Breast epithelium (tissue), 4 donors: ENCODE measurements around the gene TSPEAR. TPM values are rescaled to one million over a fixed set of nuclear protein-coding genes. Genes with fewer than 3 reads are reported as not detected.
A peak's percentile ranks its signal among the peaks of the same experiment; 100 is the strongest.

ENCODE experiments used
- DNase-seq, 2 donors: peaks; one replicate each; pipeline ENCODE4 v3.0.0-alpha.2; 2019; ENCODE audit warnings: low spot score in 2 of 2
- H3K27ac ChIP-seq, 2 donors: fragments of 200-600 bp; sonication (generic) in 1 of 2; one replicate each; pipeline ENCODE4 v1.5.1; 2016 to 2019; ENCODE audit warnings: mild to moderate bottlenecking in 1 of 2
- H3K27me3 ChIP-seq, 2 donors: fragments of 200-600 bp; sonication (generic) in 1 of 2; one replicate each; pipeline versions ENCODE4 v1.5.1 to v1.6.0; 2017 to 2019; ENCODE audit warnings: control low read depth in 1 of 2, mild to moderate bottlenecking in 1 of 2
- H3K36me3 ChIP-seq: fragments of 200-600 bp; one replicate; pipeline ENCODE4 v1.5.1; 2019
- H3K4me1 ChIP-seq, 2 donors: fragments of 200-600 bp; sonication (generic); one replicate each; pipeline ENCODE4 v1.5.1; 2016 to 2019; ENCODE audit warnings: control low read depth in 1 of 2
- H3K4me3 ChIP-seq, 3 donors: fragments of 200-600 bp; sonication (generic); 1 replicate in 2 of 3; 2 replicates in 1 of 3; pipeline ENCODE4 v1.5.1; 2016 to 2019; ENCODE audit warnings: mild to moderate bottlenecking in 3 of 3, moderate library complexity in 2 of 3
- H3K9me3 ChIP-seq, 2 donors: fragments of 200-600 bp; sonication (generic) in 1 of 2; one replicate each; pipeline ENCODE4 v1.5.1; 2016 to 2019; ENCODE audit warnings: control low read depth in 1 of 2
- CTCF ChIP-seq, 3 donors: fragments of 450-650 bp; IDR thresholded peaks; one replicate each; pipeline ENCODE4 v1.5.1; 2016 to 2017; ENCODE audit warnings: antibody characterized with exemption in 3 of 3, mild to moderate bottlenecking in 3 of 3, moderate library complexity in 3 of 3
- POLR2A ChIP-seq: fragments of 450-650 bp; IDR thresholded peaks from one replicate; pipeline ENCODE4 v1.6.1; 2016; ENCODE audit warnings: antibody characterized with exemption, mild to moderate bottlenecking, moderate library complexity
- POLR2AphosphoS5 ChIP-seq, 3 donors: sonication (generic); formaldehyde crosslinking; IDR thresholded peaks; one replicate each; pipeline ENCODE4 v1.6.1; 2017; ENCODE audit warnings: antibody characterized with exemption in 3 of 3
- intact Hi-C: fragments of 100-400 bp; cut with DNase I; formaldehyde crosslinking; loops from one replicate; pipeline ENCODE4 v1.15.1; 2023; ENCODE audit warnings: low total_unique reads
- total RNA-seq, 3 donors: library from RNA; depleted of rRNA; stranded (reverse); fragments of >200 nt; gene quantifications; one replicate each; pipeline ENCODE4 v1.1.0, GENCODE V29; 2016

TSPEAR gene
- total RNA-seq, result under 1 TPM in 1 of 3 donors, not detected in 2; 0.15 TPM

GRCh38 chr21:44711327-44712202 is at the start of gene TSPEAR:
TSPEAR (minus strand) TSS chr21:44711572; CDS start chr21:44711514, 58 bp downstream.
- DNase-seq, result peak in 1 of 2 donors; percentile 50
- H3K36me3 ChIP-seq, result no peaks in the 10 kb centered on the region
- no peak within 1 kb of the TSS for H3K27ac ChIP-seq
- peaks cover 0 to 13% of the 10 kb centered on the region in 2 donors for H3K4me1 ChIP-seq
- H3K9me3 ChIP-seq, result no peaks in the 10 kb centered on the region
- peaks cover 5 to 88% of the 10 kb centered on the region in 2 donors for H3K27me3 ChIP-seq
- H3K4me3 ChIP-seq, result no peak within 1 kb of the TSS
- TF ChIP-seq POLR2A, result no peak
- TF ChIP-seq CTCF (IDR thresholded peaks at IDR 0.05), result no peak
- no peak for TF ChIP-seq POLR2AphosphoS5 (IDR thresholded peaks at IDR 0.05)
- intact Hi-C loops, result no loop called here

GRCh38 chr21:44760376-44760775 is 49.0 kb upstream of the TSPEAR start:
- Histone ChIP-seq H3K9me3 (peaks cover 0 to 8% of the 10 kb centered on the region in 2 donors), H3K27me3 (no peaks in the 10 kb centered on the region), H3K4me3 (no peak overlapping the region), H3K27ac (no peak overlapping the region), H3K36me3 (no peaks in the 10 kb centered on the region), H3K4me1 (no peaks in the 10 kb centered on the region)
- TF ChIP-seq POLR2A (no peak), POLR2AphosphoS5 (IDR thresholded peaks at IDR 0.05) (no peak), CTCF (IDR thresholded peaks at IDR 0.05) (no peak)
- no peak for DNase-seq
- intact Hi-C loops, result no loop called here

- no peak overlapping the region for H3K27ac ChIP-seq
- TF ChIP-seq CTCF (IDR thresholded peaks at IDR 0.05), result no peak
- TF ChIP-seq POLR2AphosphoS5 (IDR thresholded peaks at IDR 0.05), result no peak
- no peak for TF ChIP-seq POLR2A
- no peaks in the 10 kb centered on the region for H3K36me3 ChIP-seq
- H3K4me1 ChIP-seq, result no peaks in the 10 kb centered on the region
- H3K4me3 ChIP-seq, result no peak overlapping the region
- intact Hi-C loops, result no loop called here
- H3K27me3 ChIP-seq, result no peaks in the 10 kb centered on the region
- DNase-seq, result no peak
- peaks cover 0 to 8% of the 10 kb centered on the region in 2 donors for H3K9me3 ChIP-seq
These were observed 48.4 kb upstream of the TSPEAR start for GRCh38 chr21:44759628-44760285.

GRCh38 chr21:44758781-44759627 is 47.6 kb upstream of the TSPEAR start:
- H3K36me3 ChIP-seq, result no peaks in the 10 kb centered on the region
- no peaks in the 10 kb centered on the region for H3K4me1 ChIP-seq
- H3K9me3 ChIP-seq, result peaks cover 0 to 8% of the 10 kb centered on the region in 2 donors
- DNase-seq, result no peak
- TF ChIP-seq POLR2A (no peak), POLR2AphosphoS5 (IDR thresholded peaks at IDR 0.05) (no peak), CTCF (IDR thresholded peaks at IDR 0.05) (no peak)
- H3K27me3 ChIP-seq, result no peaks in the 10 kb centered on the region
- no peak overlapping the region for H3K4me3 ChIP-seq
- intact Hi-C loops, result no loop called here
- H3K27ac ChIP-seq, result no peak overlapping the region
